ENCODE results near the gene CDYL. TPM values are rescaled to one million over a fixed set of nuclear protein-coding genes. Genes with fewer than 3 reads are reported as not detected.

The CDYL gene
- total and polyA plus RNA-seq, 12 donors, result 4.1 to 39.9 (median 33.2) TPM

DNA sequence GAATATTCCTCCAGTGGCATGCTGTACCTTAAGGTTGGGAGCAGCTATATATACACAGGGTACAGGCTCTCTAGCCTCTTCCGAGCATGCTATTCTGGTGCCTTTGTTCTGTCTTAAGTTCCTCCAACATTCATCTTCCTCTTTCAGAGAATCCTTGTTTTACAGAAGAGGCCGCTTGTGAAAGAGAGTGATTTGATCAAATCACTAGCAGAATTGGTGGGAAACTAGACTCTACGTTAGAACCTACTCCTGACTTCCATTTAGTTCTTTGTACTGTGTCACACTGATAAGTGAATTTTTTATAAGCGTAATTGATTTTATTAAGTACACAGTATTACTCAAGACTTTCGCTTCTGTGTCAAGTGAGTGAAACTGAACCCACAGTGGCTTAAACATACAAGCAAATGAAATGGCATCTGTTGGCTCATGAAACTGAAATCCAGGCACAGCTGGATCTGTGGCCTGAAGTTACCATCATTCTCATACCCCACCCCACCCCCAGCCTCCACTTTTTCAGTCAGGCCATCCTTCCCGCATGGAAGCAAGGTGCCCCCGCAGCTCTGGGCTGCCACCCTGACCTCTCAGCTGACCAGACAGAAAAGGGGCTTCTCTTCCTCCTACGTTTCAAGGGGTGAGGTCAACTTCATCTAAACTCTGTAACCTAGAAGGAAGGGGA is 125.3 kb downstream of the CDYL start:
- H3K9me3 ChIP-seq, result peaks cover 0 to 15% (median 0%) of the 10 kb centered on the region in 11 donors
- H3K27me3 ChIP-seq, result no peaks in the 10 kb centered on the region
- H3K36me3 ChIP-seq, result peaks cover 0 to 33% (median 0%) of the 10 kb centered on the region in 9 donors
- H3K4me3 ChIP-seq, result no peak overlapping the region
- H3K27ac ChIP-seq, result no peak overlapping the region
- intact Hi-C loops (cut with DNase I), result no loop called here
- DNase-seq (no peak), ATAC-seq (no peak)
- TF ChIP-seq CTCF (IDR thresholded peaks at IDR 0.05), result no peak
- H3K4me1 ChIP-seq, result peaks cover 0 to 15% (median 7%) of the 10 kb centered on the region in 9 donors
- 91 to 94% methylated on average over 8 of the region's 8 CpGs for WGBS, 2 donors

GRCh38 chr6:4902363-4902762 is 126.2 kb downstream of the CDYL start:
- intact Hi-C loops (cut with DNase I), result no loop called here
- DNase-seq (no peak), ATAC-seq (no peak)
- Histone ChIP-seq H3K27me3 (no peaks in the 10 kb centered on the region), H3K9me3 (peaks cover 0 to 15% (median 0%) of the 10 kb centered on the region in 11 donors), H3K4me1 (peaks cover 0 to 24% (median 13%) of the 10 kb centered on the region in 9 donors), H3K4me3 (no peak overlapping the region), H3K36me3 (peaks cover 0 to 26% (median 0%) of the 10 kb centered on the region in 9 donors), H3K27ac (no peak overlapping the region)
- 76 to 86% methylated on average over 2 of the region's 2 CpGs for WGBS, 2 donors
- TF ChIP-seq CTCF (IDR thresholded peaks at IDR 0.05), result no peak

- Histone ChIP-seq H3K27ac (no peak overlapping the region), H3K4me1 (peaks cover 2 to 28% (median 18%) of the 10 kb centered on the region in 9 donors), H3K27me3 (no peaks in the 10 kb centered on the region), H3K36me3 (peaks cover 0 to 24% (median 0%) of the 10 kb centered on the region in 9 donors), H3K4me3 (no peak overlapping the region), H3K9me3 (peaks cover 0 to 15% (median 0%) of the 10 kb centered on the region in 11 donors)
- DNase-seq, result no peak
- no peak for TF ChIP-seq CTCF (IDR thresholded peaks at IDR 0.05)
- intact Hi-C loops (cut with DNase I), result no loop called here
- 94 to 95% methylated on average over 9 of the region's 9 CpGs for WGBS, 2 donors
- ATAC-seq, result no peak
These were observed 126.9 kb downstream of the CDYL start for GRCh38 chr6:4903121-4903520.

DNA sequence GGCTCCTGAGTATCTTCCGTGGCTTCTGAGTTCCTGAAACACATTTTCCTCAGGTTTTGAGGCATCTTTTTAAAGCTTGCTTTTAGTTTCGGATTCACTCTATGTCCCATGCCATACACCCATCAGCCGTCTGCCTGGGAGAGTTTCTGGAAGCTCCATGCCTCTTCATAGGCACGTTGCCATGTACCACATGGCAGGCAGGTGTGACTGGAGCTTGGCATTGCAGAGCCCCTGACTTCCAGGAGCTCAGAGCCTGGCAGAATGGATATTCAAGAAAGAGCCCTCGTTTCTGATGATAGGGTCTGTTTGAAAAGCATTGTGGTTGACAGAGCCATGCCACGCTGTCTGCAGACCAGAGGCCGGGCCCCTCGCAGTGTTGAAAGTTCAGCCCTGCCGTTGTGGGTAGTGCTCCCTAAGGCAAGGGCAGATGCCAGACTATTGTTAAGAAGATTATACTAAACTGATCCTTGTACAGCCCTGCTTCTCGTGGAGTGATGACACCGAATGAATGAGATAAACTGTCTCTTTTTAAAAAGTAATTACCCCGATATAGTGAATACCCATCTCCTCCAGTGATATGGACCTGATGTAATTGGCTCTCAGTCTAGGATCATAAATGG is 127.7 kb downstream of the CDYL start:
- Histone ChIP-seq H3K27ac (no peak overlapping the region), H3K36me3 (peaks cover 0 to 27% (median 0%) of the 10 kb centered on the region in 9 donors), H3K27me3 (no peaks in the 10 kb centered on the region), H3K9me3 (peaks cover 0 to 11% (median 0%) of the 10 kb centered on the region in 11 donors), H3K4me3 (no peak overlapping the region), H3K4me1 (peaks cover 2 to 28% (median 18%) of the 10 kb centered on the region in 9 donors)
- intact Hi-C loops (cut with DNase I), result no loop called here
- DNase-seq (no peak), ATAC-seq (no peak)
- 80 to 83% methylated on average over 12 of the region's 12 CpGs for WGBS, 2 donors
- TF ChIP-seq CTCF (IDR thresholded peaks at IDR 0.05), result no peak

Measured in heart right ventricle (tissue), 16 donors.